HG02571 (cell line): ENCODE measurements around the gene ANXA3.

Source experiments
- ATAC-seq: cut with Tn5 transposase; IDR thresholded peaks from one replicate; pipeline ENCODE4 v1.9.1; 2021; ENCODE audit warnings: mild to moderate bottlenecking, moderate library complexity; ENCODE audit not compliant: unreplicated experiment

ANXA3 gene

GRCh38 chr4:78640714-78641113, 89.1 kb downstream of the ANXA3 start:
- ATAC-seq = no peak

- no peak for ATAC-seq
Observed at GRCh38 chr4:78642934-78643333, 91.4 kb downstream of the ANXA3 start.

GRCh38 chr4:78644063-78644691, 92.6 kb downstream of the ANXA3 start:
- ATAC-seq = no peak

- peak; percentile 85 for ATAC-seq
Observed at GRCh38 chr4:78644744-78645330, 93.3 kb downstream of the ANXA3 start.

GRCh38 chr4:78645853-78646757, 94.5 kb downstream of the ANXA3 start:
- ATAC-seq = peak; percentile 47

- no peak for ATAC-seq
Observed at GRCh38 chr4:78647272-78647671, 95.7 kb downstream of the ANXA3 start.

- ATAC-seq = no peak
Observed at GRCh38 chr4:78648640-78649363, 97.2 kb downstream of the ANXA3 start.

- ATAC-seq = no peak
Observed at GRCh38 chr4:78650106-78651024, 98.8 kb downstream of the ANXA3 start.

GRCh38 chr4:78651250-78651860, 99.8 kb downstream of the ANXA3 start:
- ATAC-seq = no peak

GRCh38 chr4:78652282-78652876, 100.8 kb downstream of the ANXA3 start:
- ATAC-seq = no peak

GRCh38 chr4:78653655-78654054, 102.1 kb downstream of the ANXA3 start:
- no peak for ATAC-seq

GRCh38 chr4:78654807-78655206, 103.2 kb downstream of the ANXA3 start:
- no peak for ATAC-seq

GRCh38 chr4:78656968-78657445, 105.4 kb downstream of the ANXA3 start:
- ATAC-seq = no peak

- no peak for ATAC-seq
Observed at GRCh38 chr4:78659264-78659663, 107.7 kb downstream of the ANXA3 start.

- no peak for ATAC-seq
Observed at GRCh38 chr4:78659665-78660064, 108.1 kb downstream of the ANXA3 start.
